ENCODE results near the gene PDZD2.
"Not testable (repeated sequence)": the region's sequence is repeated elsewhere in the genome, so short reads cannot be mapped to it uniquely, and the experiment has no call there.

Gene PDZD2

DNA sequence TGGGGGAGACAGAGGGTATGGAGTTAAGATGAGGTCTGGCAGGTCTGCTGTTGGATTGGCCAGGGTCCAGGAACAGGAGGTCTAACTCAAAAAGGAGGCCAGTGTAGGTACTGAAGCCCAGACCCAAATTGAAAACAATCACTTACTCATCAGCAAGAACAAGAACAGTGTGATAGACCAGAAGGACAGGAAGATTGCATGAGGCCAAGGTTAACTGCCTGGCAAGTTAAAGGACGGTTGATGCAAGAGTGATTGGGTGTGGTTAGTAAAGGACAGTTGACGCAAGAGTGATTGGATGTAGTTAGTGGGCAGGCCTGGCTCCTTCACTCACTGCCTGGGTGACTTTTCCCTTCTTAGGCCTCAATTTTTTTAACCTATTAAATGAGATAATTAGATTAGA, 132.6 kb downstream of the PDZD2 start:
- no peak for DNase-seq

DNA sequence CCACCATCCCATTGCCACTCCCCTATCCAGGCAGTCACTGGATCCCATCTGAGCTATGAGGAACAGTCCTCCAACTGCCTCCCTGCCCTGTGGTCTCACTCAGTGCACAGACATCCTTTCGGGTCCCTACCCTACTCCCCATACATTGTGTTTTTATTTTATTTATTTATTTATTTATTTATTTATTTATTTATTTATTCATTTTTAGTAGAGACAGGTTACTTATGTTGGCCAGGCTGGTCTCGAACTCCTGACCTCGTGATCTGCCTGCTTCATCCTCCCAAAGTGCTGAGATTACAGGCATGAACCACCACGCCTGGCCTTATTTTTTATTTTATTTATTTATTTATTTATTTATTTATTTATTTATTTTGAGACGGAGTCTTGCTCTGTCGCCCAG, 137.4 kb downstream of the PDZD2 start:
- not testable (repeated sequence) for DNase-seq

GRCh38 chr5:31776976-31777651, 138.2 kb downstream of the PDZD2 start:
- DNase-seq = no peak

DNA sequence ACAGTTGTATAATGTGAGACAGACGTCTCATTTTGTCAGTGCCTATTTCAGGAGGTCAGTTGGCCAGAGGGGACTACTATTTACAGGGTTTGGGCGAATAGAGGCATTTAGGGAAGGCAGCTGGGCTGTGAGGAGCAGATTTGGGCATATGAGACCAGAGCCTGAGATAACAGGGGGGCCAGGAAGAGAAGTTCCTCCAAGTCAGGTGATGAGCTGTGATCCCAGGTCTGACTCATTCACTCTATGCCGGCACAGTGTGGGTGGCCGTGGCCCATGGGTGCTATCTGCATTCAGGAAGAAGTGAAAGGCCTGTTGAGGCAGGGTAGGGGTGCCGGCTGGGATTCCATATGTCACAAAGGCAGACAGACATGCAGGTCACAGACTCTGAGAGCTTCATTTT, 142.8 kb downstream of the PDZD2 start:
- DNase-seq = no peak

GRCh38 chr5:31783086-31783645, 144.2 kb downstream of the PDZD2 start:
- no peak for DNase-seq

GRCh38 chr5:31783731-31784130, 144.8 kb downstream of the PDZD2 start:
- no peak for DNase-seq

GRCh38 chr5:31786090-31786631, 147.2 kb downstream of the PDZD2 start:
- no peak for DNase-seq

- no peak for DNase-seq
These were observed 155.1 kb downstream of the PDZD2 start for GRCh38 chr5:31794009-31794408.

DNA sequence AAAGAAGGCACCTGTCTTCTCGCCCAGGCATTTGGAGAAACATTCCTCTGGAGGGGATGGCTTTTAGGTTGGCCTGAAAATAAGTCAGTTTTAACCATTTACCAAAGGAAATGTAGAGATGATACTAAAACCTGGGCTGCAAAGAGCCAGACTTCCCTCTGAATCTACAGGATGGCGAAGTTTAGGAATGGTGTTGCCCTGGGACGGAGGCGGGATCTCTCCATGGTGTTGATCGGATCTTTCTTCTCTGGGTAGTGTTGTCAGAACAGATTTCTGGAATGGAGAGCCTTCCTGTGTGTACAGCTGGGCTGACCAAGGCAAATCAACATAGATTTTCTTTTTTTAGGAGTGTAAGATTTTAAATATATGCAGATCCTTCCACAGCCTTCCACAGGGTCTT, 159.2 kb downstream of the PDZD2 start:
- DNase-seq = no peak

DNA sequence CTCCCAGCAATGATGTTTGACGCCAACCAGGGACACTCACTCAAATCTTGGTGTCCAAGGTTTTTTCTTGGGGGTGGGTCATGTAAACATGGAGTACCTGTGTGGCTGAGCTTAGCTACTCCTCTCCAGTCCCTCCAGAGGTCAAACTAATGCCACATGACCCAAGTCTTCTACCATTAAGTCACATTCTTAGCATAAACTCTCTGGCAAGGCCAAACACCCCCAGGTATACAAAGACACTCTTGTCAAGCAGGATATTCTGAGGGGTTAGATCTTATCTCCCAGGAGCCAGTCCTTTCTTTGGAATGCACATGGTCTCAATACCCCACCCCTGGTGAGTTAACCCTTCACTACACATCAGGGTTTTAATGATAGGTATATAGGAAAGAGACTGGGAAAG, 161.4 kb downstream of the PDZD2 start:
- no peak for DNase-seq

DNA sequence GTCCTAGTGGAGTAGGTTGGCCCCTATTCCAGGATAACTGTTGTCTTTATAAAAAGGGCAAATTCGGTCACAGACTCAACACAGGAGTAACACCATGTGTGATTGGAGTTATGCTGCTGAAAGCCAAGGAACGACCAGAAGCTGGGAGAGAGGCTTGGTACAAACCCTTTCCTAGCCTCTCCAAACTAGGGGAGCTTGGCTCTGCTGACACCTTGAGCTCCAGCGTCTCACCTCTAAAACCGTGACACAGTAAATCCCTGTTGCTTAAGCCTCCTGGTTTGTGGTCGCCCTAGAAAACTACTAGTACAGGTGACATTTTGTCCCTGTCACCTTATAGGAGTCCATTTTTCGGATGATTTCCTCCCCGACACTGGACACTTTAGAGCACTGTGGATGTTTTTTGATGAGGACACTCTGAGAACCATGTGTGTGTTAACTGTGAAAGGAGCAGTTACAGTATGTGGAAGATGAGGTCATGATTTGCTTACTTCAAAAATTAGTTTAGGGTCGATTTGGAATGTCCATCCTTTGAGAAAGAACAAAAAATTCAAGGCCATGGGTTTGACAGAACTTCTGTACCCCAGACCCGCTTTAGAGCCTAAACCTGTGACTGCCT, 167.0 kb downstream of the PDZD2 start:
- no peak for DNase-seq

GRCh38 chr5:31806561-31806960, 167.6 kb downstream of the PDZD2 start:
- DNase-seq = no peak

DNA sequence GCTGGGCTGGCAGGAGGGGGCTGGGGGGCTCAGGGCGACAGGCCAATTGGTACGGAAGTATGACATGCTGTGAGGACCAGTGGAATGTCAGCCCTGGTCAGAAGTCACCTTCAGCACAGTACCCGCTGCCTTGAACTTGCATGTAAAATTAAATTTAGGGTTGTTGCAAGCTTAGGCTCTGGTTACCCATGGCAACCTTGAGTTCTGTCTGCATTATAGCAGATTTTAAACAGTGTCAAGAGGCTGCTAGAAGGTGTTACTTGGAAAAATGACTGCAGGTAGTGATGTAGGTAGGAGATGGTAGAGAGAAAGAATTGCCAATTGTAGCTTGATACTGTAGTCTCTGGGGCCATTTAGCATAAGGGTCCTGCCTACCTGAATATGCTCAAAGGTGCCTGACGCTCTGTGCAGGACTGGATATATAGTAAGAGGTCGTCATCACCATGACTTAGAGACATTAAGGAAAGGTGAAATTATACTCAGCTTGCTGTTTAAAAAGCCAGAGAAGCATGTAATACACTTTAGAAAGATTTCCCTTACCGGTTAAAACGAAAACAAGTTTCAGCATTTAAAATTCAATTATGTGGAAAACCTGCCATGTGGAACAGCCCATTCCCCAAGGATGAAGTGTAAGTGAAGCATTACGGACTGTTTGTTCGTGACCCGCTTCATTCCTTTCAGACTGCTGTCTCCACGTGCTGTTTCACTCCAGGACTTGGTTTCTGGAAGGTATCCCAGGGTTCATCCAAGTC, 169.0 kb downstream of the PDZD2 start:
- DNase-seq = no peak

DNA sequence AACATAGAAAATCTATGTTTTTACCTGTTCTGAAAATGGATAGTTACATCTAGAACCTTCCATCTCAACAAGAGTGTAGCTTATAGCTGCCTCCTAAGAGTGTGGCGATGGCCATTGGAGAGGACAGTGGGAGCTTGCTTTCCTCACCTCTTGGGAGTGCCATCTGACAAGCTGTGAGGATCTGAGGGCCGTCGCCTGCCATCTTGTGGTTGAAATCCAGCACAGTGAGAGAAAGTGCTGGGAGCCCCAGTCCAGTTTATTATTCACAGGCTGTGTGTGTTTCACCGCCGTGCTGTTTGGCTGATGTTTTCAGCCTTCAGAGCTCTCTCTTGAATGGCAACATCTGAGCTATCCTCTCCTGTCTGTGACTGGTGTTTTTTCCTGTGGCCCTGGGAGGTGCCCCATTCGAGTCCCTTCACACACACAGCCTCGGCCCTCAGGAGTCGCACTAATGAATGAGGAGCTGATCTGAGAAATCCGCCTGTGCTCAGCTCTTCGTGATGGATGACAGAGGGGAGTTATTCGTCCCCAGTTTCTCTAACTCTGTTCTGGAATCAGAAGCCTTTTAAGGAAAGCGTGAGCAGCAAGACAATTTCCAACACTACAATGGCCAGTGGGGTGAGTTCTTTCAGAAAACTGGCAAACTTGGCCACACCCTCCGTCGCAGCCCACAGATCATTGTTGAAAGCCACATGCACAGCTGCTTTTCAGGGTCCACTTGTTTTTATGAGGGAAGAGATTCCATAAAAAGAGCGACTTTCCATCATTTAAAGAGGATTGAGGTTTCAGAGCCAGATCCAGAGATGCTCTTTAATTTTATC, 170.3 kb downstream of the PDZD2 start:
- DNase-seq = peak; percentile 75

DNA sequence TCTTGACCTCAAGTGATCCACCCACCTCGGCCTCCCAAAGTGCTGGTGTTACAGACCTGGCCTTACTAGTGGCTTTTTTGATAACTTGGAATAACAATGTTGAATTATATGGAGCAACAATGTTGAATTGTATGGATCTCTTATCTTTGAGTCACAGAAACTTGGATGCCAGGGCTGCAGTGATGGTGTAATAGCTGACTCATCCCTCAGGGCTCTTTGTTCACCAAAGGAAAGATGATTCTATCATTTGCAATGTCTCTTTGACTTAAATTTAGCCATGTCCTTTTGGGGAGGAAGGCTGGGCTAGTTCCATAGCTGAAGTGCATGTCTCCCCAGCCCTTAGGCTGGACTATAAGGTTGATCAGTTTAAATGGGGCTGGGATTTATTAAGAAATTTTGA, 172.3 kb downstream of the PDZD2 start:
- no peak for DNase-seq

GRCh38 chr5:31815376-31815775, 176.4 kb downstream of the PDZD2 start:
- no peak for DNase-seq

- DNase-seq = no peak
These were observed 181.1 kb downstream of the PDZD2 start for GRCh38 chr5:31819926-31820516.

GRCh38 chr5:31823472-31823871, 184.5 kb downstream of the PDZD2 start:
- DNase-seq = no peak

DNA sequence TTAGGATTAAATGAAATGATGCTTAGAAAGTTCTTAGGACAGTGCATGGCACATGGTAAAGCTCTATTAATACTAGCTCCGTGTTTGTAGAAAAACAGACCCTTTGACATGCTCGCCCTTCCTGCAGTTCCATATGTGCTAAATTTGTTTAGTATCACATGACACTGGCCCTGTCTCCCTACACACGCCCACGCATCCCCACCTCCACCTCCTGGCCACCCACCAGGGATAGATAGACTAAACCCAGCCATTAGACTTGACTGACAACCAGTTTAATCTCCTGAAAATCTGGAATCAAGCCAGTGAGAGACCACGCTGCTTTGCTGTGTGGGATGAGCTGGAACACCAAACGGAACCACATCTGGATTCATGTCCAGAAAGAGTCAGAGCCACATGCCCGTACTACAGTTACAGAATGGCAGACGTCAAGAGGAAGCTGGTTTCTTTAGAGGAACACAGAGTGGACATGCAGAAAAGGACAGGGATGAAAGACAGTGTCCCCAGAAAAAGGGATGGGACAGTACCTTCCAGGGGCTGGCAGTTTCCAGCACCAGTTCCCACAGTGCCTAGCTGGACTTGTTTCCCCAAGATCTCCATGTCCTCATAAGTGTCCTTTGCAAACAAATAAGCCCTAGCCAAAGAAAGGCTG, 186.1 kb downstream of the PDZD2 start:
- DNase-seq = no peak

DNA sequence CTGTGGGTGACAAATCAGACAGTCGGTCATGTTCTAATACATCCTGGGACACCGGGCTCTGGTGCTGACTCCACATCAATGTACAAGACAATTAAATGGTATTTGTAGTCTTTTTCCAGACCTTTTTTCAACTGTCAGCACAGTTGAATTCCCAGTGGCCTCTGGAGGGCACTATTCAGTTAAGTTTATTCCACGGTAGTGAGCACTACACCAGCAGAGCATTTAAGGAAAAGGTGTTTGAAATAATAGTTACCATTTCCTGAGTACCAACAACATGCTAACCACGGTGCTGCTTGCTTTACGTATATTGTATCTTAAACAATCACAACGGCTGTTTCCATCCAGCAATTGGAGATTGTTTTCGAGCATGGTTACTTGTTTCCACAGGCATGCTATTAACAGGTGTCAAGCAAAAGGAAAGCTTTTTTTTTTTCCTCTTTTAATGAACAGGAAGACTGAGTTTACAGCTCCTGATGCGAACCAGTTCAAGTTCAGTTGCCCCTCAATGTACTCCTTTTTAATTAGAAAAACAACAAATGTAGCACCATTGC, 186.7 kb downstream of the PDZD2 start:
- peak; percentile 69 for DNase-seq

GRCh38 chr5:31827867-31828266, 188.9 kb downstream of the PDZD2 start:
- DNase-seq = no peak
